NCI-H2196 (cell line): Measurements from ENCODE around the gene TMEFF1.
A peak's percentile ranks its signal among the peaks of the same experiment; 100 is the strongest.
"Not testable (repeated sequence)": the region's sequence is repeated elsewhere in the genome, so short reads cannot be mapped to it uniquely, and the experiment has no call there.

ENCODE experiments used
- DNase-seq: peaks from one replicate; lab custom pipeline; 2025; ENCODE audit not compliant: unreplicated experiment; lab: John Stamatoyannopoulos, UW

The TMEFF1 gene

GRCh38 chr9:100472788-100473275 is at the start of gene TMEFF1:
Gene TMEFF1 (plus strand): TSS chr9:100473149. CDS start chr9:100473545, 396 bp downstream.
- DNase-seq = peak; percentile 41

- no peak for DNase-seq
These were observed 47.2 kb upstream of the TMEFF1 start for GRCh38 chr9:100425758-100426157.

GRCh38 chr9:100426189-100426529 is 46.8 kb upstream of the TMEFF1 start:
- DNase-seq = no peak

- peak; percentile 64 for DNase-seq
These were observed 46.2 kb upstream of the TMEFF1 start, which contains the start of gene MSANTD3 for GRCh38 chr9:100426530-100427365. Gene MSANTD3 (plus strand): TSS chr9:100427143. CDS start chr9:100441939, 14,796 bp downstream.

- DNase-seq = peak; percentile 40
These were observed 45.3 kb upstream of the TMEFF1 start for GRCh38 chr9:100427366-100428263.

GRCh38 chr9:100428871-100429654 is 43.9 kb upstream of the TMEFF1 start:
- no peak for DNase-seq

- no peak for DNase-seq
These were observed 42.5 kb upstream of the TMEFF1 start for GRCh38 chr9:100430286-100430940.

- no peak for DNase-seq
These were observed 41.1 kb upstream of the TMEFF1 start for GRCh38 chr9:100431886-100432285.

GRCh38 chr9:100432736-100433135 is 40.2 kb upstream of the TMEFF1 start:
- no peak for DNase-seq

- no peak for DNase-seq
These were observed 36.4 kb upstream of the TMEFF1 start for GRCh38 chr9:100436571-100436970.

GRCh38 chr9:100437860-100438805 is 34.8 kb upstream of the TMEFF1 start:
- DNase-seq = peak; percentile 65

- no peak for DNase-seq
These were observed 32.9 kb upstream of the TMEFF1 start for GRCh38 chr9:100440071-100440470.

GRCh38 chr9:100440487-100440886 is 32.5 kb upstream of the TMEFF1 start:
- DNase-seq = not testable (repeated sequence)

GRCh38 chr9:100441911-100442361 is 31.0 kb upstream of the TMEFF1 start:
- DNase-seq = no peak

GRCh38 chr9:100443781-100444768 is 28.9 kb upstream of the TMEFF1 start:
- no peak for DNase-seq

- no peak for DNase-seq
These were observed 27.6 kb upstream of the TMEFF1 start for GRCh38 chr9:100445161-100445902.

GRCh38 chr9:100445903-100446549 is 26.9 kb upstream of the TMEFF1 start:
- no peak for DNase-seq
